Measurements from ENCODE around the gene C12orf42.

The C12orf42 gene

DNA sequence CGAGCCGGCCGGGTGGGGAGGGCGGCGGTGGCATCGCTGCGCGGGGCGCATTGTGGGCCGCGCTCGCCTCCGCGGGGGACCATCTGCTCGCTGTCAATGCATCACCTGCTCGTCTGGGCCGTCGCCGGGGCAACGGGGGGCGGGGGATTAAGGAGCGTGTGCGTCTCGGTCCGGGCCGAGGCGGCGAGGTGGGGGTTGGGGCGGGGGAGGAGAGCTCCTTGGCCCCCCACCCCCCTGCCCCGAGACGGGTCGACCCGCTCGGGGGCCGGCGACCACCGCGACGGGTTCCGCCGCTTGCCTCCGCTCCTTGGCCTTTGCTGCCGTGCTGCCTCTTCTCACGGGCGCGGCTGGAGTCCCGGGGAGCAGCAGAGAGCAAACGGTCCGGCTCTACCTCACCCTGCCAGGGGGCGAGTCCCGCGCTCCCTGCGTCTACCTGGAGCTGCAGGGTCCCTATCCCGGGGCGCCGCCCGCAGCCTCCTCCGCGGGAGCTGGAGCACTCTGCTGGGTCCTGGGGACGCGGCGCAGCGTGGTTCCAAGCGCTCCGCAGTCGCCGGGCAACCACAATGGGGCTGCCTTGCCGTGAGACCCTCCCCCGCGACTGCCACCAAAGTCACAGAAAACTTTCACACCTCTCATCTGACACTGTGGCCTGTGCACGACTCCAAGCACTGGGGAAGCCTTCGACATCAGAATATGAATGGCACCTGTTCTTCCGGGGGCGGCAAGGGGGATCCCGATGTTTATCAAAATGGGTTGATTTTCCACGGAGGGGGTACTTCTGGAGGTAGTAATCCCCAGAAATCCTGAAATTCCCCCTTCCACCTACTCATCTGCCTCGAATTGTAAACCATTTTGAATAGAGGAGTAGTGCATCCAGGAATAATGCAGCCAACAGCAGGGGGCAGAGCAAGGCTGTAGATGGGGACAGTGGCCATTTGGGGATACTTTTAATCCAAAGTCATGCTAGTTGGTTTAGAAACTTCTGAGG is at the start of gene C12orf42:
C12orf42 (minus strand) TSS at position 500 of the 988 bp plus-strand sequence. CDS start 17,542 bp downstream, outside the sequence.
- FAIRE-seq, result no peak

DNA sequence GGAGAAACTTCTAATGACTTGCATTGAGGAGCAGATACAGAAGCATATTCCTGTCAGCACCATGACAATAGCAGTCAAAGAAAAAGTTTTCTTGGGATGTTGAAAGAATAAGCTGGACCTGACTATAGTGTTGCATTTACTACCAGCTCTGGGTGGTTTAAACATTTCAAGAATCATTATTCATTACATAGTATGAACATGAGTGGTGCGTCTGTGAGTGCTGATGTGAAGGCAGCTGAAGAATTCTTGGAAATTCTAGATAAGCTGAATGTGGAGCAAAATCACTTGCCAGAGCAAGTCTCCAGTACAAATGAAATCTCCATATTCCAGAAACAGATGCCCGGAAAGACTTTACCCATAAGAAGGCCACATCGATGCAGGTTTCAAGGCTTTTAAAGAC is 46.3 kb upstream of the C12orf42 start:
- no peak for FAIRE-seq

DNA sequence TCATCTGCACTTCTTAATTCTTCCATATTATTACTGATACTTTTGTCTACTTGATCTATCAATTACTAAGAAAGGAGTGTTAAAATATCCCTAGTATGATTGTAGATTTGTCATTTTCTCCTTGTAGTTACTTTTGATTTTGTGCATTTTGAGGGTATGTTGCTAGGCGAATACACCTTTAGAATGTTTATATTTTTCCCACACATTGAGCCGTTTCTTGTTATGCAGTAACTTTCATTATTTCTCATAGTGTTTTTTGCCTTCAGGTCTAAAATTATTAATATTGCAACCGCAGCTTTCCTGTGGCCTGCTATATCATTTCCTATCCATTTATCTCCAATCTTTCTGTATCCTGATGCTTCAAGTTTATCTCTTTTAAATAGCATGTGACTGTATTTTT is 44.6 kb upstream of the C12orf42 start:
- FAIRE-seq, result no peak

DNA sequence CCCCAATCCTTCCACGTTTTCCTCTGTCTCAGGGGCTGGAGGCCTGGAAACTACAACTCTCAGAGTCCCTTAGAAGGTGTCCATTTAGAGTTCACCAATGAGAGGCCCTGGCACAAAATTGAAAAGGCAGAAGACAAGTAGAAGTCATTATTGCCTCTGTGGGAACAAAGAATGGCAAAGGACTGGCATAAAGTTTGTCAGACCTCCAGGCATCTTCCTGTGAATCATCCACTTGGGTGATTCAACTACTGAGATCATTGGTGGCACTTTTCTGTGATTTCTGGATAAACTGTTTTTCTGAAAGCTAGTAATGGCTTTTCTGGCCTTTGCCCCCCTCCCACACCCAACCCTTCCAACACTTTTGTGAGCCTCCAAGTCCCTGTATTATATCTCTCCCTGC is 42.6 kb upstream of the C12orf42 start:
- FAIRE-seq, result no peak

DNA sequence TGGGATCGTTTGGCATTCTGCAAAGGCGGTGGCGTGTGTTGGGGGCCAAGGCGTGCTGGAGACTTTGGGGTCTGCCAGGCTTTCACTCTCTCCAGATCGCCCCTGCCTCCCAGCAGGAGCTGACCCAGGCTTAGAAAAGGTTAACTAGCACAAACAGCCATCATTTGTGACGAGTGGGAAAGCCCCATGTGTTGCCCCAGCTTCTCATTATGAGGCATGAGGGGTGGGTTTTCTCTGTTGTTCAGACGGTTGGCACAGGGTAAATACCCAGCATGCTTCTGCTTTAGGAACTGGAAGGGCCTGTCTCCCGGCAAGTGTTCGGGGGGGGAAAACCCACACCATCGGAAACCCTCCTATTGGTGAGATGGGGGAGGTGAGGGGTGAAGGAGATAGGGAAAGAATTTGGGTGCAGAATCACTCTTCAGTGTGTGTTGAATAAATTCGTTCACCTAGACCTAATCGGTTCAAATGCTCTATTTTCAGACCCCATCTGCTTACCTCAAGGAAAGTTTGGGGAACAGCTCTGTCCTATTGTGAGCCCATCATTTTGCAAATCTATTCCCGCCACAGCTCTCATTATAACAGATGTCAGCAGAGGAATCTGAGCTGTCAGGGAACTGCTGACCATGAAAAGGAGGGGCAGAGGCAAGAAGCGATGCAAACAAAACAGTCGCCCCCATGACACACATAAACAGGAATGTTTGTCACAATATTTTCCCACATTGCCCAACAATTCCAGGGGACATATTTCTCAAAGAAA is 34.7 kb upstream of the C12orf42 start:
- FAIRE-seq, result no peak

DNA sequence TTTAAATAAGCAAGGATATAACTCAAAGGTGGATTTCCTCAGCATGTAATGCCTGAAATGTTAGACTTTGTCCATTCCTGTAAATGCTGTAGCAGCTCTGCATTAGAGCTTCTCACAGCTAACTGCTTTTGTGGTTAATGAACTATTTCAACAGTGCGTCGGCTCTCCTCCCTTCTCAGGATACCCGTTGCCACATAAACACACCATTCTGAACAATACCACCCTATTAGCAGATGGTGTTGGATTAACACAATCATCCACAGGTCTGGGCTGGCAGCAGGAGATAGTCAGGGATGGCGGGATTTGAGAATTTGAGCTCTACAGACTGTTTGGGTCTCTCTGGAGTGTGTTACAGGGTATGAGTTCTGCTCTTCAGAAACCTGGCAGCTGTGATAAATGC is 33.5 kb upstream of the C12orf42 start:
- FAIRE-seq, result no peak

DNA sequence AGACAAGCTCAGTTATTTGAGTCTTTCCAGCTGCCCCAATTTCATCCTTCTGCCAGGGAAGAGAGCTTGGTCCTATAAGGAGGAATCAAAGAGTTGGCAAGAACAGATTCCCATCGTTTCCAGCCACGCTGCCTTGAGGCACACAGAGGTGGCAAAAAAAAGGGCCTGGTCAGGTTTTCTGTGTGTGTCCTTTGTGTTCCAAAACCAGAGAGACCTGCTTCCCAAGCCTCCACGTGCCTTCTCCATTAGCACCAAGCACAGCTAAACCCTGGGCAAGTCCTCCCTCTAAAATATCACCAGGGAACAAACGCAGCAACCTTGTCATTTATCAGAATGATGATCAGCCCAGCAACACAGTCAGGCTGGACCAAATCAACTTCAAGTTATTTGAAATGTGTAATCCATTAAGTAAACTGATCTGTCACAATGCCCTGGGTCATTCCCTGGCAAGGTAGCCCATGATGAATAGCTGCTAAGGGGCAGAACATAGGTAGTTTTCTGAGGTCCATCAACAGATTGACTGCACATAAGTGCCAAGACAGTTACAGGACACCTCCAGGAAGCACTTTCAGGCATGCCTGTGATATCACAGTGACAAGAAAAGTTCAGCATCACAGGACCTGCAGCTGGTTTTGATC is 28.6 kb upstream of the C12orf42 start:
- FAIRE-seq, result no peak

DNA sequence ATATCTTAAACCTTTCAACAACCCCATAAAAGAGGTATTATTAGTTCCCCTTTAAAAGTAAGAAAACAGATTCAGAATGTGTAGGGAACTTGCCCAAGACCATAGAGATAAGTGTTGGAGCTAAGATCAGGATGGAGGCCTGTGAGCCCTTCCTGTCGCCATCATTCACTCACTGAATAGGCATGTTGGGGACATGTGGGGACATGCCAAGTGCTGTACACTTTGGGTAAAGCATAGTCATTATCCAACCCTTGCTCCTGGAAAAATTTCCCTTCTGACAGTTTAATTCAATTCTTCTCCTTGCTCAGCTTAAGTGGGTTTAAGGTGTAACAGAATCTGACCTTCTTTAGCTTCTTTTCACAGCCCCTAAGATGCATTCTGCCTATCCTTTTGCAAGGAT is 28.0 kb upstream of the C12orf42 start:
- FAIRE-seq, result no peak

DNA sequence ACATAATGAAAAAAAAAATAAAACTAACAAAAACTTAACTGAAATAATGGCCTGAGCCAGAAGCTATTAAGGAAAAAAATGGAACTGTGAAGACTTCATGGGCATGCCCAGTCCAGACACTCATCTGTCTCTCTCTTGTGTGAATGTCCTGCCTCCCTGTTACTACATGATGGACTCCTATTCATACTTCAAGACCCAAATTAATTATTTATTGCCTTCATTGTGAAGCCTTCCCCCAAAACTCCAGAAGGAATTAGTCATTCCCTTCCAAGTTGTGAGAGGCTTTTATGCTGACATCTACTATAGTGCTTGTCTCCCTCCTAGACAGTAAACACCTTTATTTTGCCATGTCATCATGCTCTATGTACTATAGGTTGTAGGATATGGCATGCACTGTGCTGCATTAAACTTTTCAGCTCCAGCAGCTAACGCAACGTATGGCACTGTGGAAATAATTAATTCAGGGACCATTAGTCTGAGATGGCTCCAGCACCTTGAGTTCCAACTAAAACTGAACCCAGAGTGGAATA is 25.0 kb upstream of the C12orf42 start:
- FAIRE-seq, result no peak

DNA sequence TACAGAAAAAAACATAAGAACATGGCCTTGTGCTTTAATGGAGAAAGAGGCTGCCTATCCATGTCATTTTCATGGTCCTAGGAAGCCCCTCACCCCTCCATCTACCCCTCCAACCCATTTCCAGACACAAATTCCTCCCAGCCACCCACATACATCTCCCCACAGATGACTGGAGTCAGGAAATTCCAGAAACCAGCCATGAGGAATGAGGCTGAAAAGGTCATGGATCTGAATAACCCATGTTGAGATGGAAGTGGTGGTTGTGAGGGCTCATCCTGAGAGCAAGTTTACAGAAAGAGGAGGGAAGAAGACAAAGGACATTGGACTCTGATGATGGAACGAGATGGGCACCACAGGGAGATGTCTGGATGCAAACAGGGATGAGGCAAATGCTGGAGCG is 23.9 kb upstream of the C12orf42 start:
- FAIRE-seq, result no peak

DNA sequence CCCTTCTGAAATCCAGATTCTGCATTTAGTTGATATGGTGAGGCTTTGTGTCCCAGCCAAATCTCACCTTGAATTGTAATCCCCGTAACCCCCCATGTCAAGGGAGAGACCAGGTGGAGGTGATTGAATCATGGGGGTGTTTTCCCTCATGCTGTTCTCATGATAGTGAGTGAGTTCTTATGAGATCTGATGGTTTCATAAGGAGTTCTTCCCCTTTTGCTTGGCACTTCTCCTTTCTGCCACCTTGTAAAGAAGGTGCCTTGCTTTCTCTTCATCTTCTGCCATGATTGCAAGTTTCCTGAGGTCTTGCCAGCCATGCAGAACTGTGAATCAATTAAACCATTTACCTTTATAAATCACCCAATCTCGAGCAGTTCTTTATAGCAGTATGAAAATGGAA is 23.1 kb upstream of the C12orf42 start:
- no peak for FAIRE-seq

DNA sequence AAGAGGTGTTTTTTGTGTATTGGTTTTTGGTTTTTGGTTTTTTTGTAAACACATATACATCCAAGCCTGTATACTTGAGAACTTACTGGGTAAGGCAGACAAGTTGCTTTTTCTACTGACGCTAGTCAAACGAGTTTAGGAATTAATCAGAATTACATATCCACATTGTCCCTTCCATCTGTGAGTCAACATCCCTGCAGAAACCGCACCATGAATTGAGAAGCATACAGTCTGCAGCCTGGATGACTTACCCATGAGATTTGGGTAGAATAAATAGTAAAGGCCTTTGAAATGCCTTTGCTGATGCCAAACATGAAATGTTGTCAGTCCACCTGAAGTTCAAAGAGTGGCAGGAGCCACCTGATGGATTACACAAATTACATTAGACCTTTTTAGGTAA is 21.4 kb upstream of the C12orf42 start:
- FAIRE-seq, result no peak

DNA sequence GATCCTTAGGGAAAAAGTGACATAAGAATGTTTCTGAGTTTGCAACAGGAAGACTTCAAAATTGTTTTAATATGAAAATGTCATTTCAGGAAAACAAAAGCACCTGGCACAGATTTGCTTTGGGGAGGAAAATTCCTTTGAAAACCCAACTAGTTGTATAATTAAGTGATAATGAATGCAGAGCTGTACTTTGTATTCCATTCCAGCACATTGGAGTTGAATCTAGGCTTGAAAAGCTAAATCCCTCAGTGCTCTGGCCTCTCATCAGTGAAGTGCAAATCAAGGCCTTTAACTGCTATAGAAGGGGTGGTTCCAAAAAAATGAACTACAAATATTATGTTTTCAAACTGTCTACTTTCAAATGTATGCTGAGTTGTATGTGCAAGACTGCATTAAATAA is 19.6 kb upstream of the C12orf42 start:
- no peak for FAIRE-seq

DNA sequence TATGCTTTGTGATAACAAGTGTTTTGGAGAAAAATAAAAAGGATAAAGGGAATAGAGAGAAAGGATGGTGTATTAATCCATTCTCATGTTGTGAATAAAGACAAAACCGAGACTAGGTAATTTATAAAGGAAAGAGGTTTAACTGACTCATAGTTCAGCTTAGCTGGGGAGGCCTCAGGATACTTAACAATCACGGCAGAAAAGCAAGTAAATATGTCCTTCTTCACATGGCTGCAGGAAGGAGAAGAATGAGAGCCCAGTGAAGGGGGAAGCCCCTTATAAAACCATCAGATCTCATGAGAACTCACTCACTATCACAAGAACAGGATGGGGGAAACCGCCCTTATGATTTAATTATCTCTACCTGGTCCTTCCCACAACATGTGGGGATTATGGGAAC is 18.1 kb upstream of the C12orf42 start:
- FAIRE-seq, result no peak

DNA sequence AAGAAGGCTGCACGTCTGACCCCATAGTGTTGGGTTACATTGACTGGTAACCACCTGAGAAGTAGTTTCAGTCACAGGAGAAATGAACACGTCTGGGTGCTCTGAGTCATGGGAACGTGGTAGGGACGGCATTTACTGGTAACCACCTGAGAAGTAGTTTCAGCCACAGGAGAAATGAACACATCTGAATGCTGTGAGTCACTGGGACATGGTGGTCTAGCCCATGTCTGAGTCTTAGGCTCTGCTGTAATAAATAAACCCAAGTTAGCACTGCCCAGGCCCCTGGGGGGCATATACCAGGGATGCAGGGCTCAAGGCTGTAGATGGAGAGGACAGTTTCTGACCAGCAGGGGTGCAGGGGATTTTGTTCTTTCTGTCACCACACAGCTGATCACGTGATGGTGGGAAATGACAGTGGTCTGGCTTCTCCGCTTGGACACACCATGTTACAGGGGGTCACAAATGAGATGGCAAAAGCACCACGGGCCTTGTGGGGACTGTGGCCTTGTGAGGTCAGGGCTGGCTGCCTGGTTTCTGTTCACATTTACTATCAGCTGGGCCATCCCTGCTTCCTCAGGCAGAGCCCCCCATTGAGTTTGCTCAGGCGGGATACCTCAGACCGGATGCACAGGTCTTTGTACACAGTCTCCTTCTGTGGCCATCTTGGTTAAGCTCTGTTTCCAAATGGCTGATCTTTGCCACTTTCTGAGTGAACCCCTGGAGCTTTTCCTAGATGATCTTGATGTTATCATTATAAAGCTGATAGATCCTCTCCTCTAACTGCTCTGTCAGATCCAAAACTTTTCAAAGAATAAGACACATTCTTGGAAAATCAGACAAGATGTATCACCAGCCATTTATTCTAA is 9.8 kb upstream of the C12orf42 start:
- FAIRE-seq, result no peak

DNA sequence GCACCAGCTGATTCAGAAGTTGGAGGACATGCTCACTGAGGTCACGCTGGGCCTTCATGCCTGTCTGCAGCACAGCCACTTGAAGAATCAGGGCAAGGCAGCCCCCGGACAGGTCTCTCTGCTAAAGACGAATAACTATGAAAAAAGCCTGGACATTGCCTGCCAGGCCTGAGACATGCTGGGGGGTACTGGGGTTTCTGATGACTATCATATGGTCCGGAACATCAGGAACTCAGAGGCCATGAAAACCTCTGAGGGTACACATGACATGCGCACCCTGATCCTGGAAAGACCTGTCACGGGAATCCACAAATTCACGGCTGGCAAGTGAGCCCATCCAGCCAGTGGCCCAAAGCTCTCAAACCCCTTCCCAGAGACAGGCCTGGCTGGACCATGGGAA is 8.8 kb upstream of the C12orf42 start:
- FAIRE-seq, result no peak

DNA sequence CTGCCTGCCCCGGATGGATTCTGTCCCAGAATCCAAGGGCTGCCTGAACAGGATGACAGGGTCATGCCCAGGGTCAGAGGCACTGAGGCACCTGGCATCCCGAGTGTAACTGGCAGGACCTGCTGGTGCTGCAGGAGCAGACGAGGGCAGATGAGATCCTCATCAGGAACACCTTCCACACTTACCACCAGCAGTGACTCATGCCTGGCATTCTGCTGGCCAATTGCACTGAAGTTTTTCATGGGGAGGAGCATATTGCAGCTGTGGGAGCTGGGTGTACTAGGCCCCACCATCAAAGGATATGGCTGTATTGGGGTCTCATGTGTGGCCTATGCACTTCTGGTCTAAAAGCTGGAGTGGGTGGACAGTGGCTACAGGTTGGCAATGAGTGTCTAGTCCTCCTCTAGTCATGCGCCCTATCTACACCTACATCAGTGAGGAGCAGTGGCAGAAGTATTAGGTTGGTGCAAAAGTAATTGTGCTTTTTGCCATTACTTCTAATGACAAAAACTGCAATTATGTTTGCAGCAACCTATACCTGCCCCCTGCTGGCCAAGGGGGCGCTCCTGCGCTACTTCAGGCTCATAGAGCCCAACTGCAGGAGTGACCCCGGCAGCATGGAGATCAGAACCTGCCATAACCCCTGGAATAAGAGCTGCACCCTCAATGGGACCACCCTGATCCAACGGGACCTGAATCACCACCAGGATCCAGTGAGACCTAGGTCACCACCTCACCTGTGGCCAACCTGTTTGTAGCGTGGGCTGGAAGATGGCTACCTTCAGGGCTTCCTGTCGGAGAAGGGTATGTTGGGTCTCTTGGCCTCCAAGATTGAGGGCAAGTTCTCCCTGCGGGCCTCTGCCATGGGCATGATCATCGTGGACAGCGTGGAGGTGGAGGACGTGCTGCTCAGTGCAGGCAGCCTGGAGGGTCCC is 8.0 kb upstream of the C12orf42 start:
- no peak for FAIRE-seq

DNA sequence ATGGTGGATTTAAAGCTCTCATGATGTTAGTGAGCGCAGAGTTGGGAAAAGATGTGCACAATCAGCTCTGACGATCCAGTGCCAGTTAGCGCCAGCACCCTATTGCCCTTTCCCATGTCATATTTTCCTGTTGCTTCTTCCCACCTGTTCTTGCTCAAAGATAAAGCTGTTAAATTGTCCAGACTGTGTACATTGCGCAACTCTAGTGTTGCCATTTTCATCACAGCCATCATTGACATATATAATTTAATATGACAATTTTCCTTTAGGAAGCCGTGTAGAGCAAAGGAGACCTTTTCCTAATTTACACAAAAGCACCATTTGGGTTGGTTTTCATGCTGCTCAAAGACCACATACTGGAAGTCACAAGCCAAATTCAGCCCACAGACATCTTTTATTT is 5.7 kb upstream of the C12orf42 start:
- FAIRE-seq, result no peak

DNA sequence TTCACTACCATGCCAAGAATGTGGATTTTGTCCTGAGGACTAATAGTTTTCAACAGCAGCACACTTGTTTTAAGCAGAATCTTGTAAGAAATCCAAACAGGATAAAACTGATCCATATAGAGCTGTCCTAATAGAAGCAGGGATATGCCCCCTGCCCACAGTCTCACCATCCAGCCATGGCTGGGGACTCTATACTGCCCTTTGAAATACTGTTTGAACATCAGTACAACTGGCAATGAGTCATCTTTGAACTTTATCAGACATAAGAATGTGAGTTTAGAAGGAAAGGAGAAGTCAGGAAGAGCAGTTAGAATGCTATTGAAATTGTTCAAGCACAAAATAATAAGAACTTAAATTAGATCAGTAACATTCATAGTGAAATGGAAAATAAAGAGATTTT is 3.8 kb upstream of the C12orf42 start:
- FAIRE-seq, result no peak

DNA sequence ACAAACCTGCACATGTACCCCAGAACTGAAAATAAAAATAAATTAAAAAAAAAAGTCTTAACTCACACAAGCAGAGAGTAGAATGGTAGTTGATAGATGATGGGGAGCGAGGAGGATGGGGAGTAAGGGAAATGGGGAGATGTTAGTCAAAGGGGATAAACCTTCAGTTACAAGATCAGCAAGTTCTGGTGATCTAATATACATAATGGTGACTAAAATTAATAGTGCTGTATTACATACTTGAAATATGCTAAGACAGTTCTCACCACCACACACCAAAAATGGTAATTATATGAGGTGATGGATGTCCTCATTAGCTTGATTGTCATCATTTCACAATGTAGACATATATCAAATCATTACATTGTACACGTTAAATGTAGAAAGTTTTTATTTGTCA is 3.2 kb upstream of the C12orf42 start:
- FAIRE-seq, result no peak
